Tongue (tissue), 2 donors: ENCODE data around the gene EHMT1. TPM values are rescaled to one million over a fixed set of nuclear protein-coding genes. Genes with fewer than 3 reads are reported as not detected.

Experiments used
- small RNA-seq: library from RNA; depleted of rRNA; stranded (forward); fragments of <200 nt; gene quantifications from one replicate; pipeline ENCODE3, GENCODE V24; 2014; ENCODE audit warnings: low replicate concordance
- total RNA-seq: library from RNA; depleted of rRNA; stranded (reverse); fragments of >200 nt; gene quantifications from one replicate; pipeline ENCODE4 v1.2.3, GENCODE V29; 2014

Gene EHMT1
- total RNA-seq, 1 donor from 2014 or later: 70.3 TPM

Small RNAs within 50 kb of the gene (small RNA-seq; reads per million reads assigned to genes)
- gene MIR602 (not detected), gene RF00017 (not detected)

Other genes starting within 250 kb of the EHMT1 start
- gene EXD3, start 195.8 kb upstream of the EHMT1 start, total RNA-seq: 19.9 TPM
- 1.2 TPM for gene NOXA1, start 195.6 kb upstream of the EHMT1 start, total RNA-seq
- gene ENTPD8, start 177.6 kb upstream of the EHMT1 start, total RNA-seq: 0.31 TPM
- 10.7 TPM for gene NSMF, start 159.7 kb upstream of the EHMT1 start, total RNA-seq
- 1.5 TPM for gene PNPLA7, start 68.6 kb upstream of the EHMT1 start, total RNA-seq
- gene MRPL41, start 67.1 kb upstream of the EHMT1 start, total RNA-seq: 29.1 TPM
- 26.0 TPM for gene DPH7, start 40.1 kb upstream of the EHMT1 start, total RNA-seq
- gene ZMYND19, start 28.5 kb upstream of the EHMT1 start, total RNA-seq: 10.1 TPM
- gene ARRDC1, start 13.3 kb upstream of the EHMT1 start, total RNA-seq: 20.0 TPM